ENCODE results near the gene CSF3R. TPM values are rescaled to one million over a fixed set of nuclear protein-coding genes. Genes with fewer than 3 reads are reported as not detected.

Gene CSF3R
- total and polyA plus RNA-seq, 2 of the 4 experiments (the other 2 are of a cell fraction): not detected

GRCh38 chr1:36520056-36520455 lies 37.3 kb upstream of the CSF3R start:
- no peaks in the 10 kb centered on the region for H3K4me1 ChIP-seq (ENCODE audit: control insufficient read depth, insufficient read depth, low read length)

More at GRCh38 chr1:36520056-36520455, 37.3 kb upstream of the CSF3R start:
- Histone ChIP-seq H3K4me3 (ENCODE audit: insufficient read depth, low read depth, low read length) (no peak overlapping the region), H3K36me3 (ENCODE audit: control insufficient read depth, insufficient read depth, low read length) (no peaks in the 10 kb centered on the region), H2AK9ac (replicated peaks; ENCODE audit: low read depth, low read length, poor library complexity) (no peak overlapping the region), H4K8ac (ENCODE audit: low read depth in 2 of 2, low read length in 2 of 2) (no peak overlapping the region), H3K23ac (ENCODE audit: low read depth, low read length) (no peak overlapping the region), H2BK20ac (ENCODE audit: low read depth, low read length) (no peak overlapping the region), H2BK15ac (ENCODE audit: low read depth, low read length) (no peak overlapping the region), H2BK5ac (ENCODE audit: low read depth, low read length, poor library complexity, severe bottlenecking) (no peak overlapping the region), H4K91ac (ENCODE audit: insufficient read depth, low read depth, low read length) (no peak overlapping the region), H3K56ac (ENCODE audit: extremely low read depth, insufficient read depth, low read length) (no peak overlapping the region), H3K79me1 (ENCODE audit: low read depth in 1 of 2, low read length in 2 of 2) (no peaks in the 10 kb centered on the region), H3K4ac (ENCODE audit: low read depth, low read length) (no peak overlapping the region), H3K14ac (replicated peaks; ENCODE audit: low read depth, low read length) (no peak overlapping the region), H4K5ac (ENCODE audit: low read depth, low read length) (no peak overlapping the region), H2AK5ac (ENCODE audit: low read depth, low read length) (no peak overlapping the region), H2AFZ (replicated peaks; ENCODE audit: low read length, poor library complexity) (no peak overlapping the region), H3K9me3 (ENCODE audit: control insufficient read depth, insufficient read depth, low read length) (no peaks in the 10 kb centered on the region), H3K9ac (ENCODE audit: low read depth, low read length) (no peak overlapping the region), H4K20me1 (ENCODE audit: insufficient read depth, low read length) (no peaks in the 10 kb centered on the region), H3K9me1 (ENCODE audit: insufficient read depth, low read length) (no peaks in the 10 kb centered on the region), H3K18ac (ENCODE audit: low read depth, low read length) (no peak overlapping the region), H3K4me2 (ENCODE audit: low read depth, low read length) (no peak overlapping the region), H3K27me3 (ENCODE audit: control insufficient read depth, insufficient read depth, low read length) (no peaks in the 10 kb centered on the region; the same call in 1 of the 2 replicates), H2BK120ac (ENCODE audit: low read depth, low read length) (no peak overlapping the region), H3K27ac (ENCODE audit: insufficient read depth, low read length) (no peak overlapping the region)
- CTCF ChIA-PET: no interaction called here
- TF ChIP-seq MAFK (IDR thresholded peaks at IDR 0.05; ENCODE audit: low read depth, low read length) (no peak), MXI1 (IDR thresholded peaks at IDR 0.05; ENCODE audit: borderline replicate concordance, low read depth, low read length) (no peak), SMC3 (IDR thresholded peaks at IDR 0.05; ENCODE audit: low read depth, low read length) (no peak), CEBPB (IDR thresholded peaks at IDR 0.05; ENCODE audit: low read depth, low read length) (no peak), MAZ (IDR thresholded peaks at IDR 0.05; ENCODE audit: borderline replicate concordance, low read depth, low read length) (no peak), CHD1 (IDR thresholded peaks at IDR 0.05; ENCODE audit: low read depth, low read length) (no peak), FOS (IDR thresholded peaks at IDR 0.05; ENCODE audit: low read depth, low read length) (no peak), RFX5 (IDR thresholded peaks at IDR 0.05; ENCODE audit: low read depth, low read length) (no peak), NFE2L2 (IDR thresholded peaks at IDR 0.05; ENCODE audit: low read depth, low read length) (no peak), POLR2A (IDR thresholded peaks at IDR 0.05; ENCODE audit: low read depth, low read length) (no peak), RAD21 (IDR thresholded peaks at IDR 0.05; ENCODE audit: low read length) (no peak), BHLHE40 (IDR thresholded peaks at IDR 0.05; ENCODE audit: low read depth, low read length) (no peak), USF2 (IDR thresholded peaks at IDR 0.05; ENCODE audit: low read depth, low read length) (no peak)
- no TSS peak for BruUV-seq (replicated peaks)
- dilution Hi-C loops (cut with HindIII; ENCODE audit: low sequenced_read_pairs, unreplicated experiment): no loop called here
- in situ Hi-C loops (cut with MboI; ENCODE audit: low sequenced_read_pairs): no loop called here
- ATAC-seq (ENCODE audit: low read depth): no peak
- no CpG with 5 or more reads among the region's 8 CpGs for WGBS, 2 experiments (ENCODE audit: extremely low coverage in 2 of 2, insufficient read length in 1 of 2)
- DNase-seq: no peak
- intact Hi-C loops (cut with micrococcal nuclease): no loop called here
- POLR2A ChIA-PET (ENCODE audit: unreplicated experiment): no interaction called here

Data from IMR-90 (cell line).